Activated CD8-positive, alpha-beta memory T cell treated with anti-CD3 and anti-CD28 coated beads, Interleukin-2, amount 50 U/mL, for 48 hours (primary cell): ENCODE data around the gene PXN.
"Not testable (repeated sequence)": the region's sequence is repeated elsewhere in the genome, so short reads cannot be mapped to it uniquely, and the experiment has no call there.

Source experiments
- DNase-seq: peaks from one replicate; pipeline ENCODE4 v3.0.0-alpha.2; 2020

The PXN gene

GRCh38 chr12:120239776-120240494, 25.6 kb downstream of the PXN start:
- DNase-seq: no peak

GRCh38 chr12:120238839-120239445, 26.6 kb downstream of the PXN start:
- DNase-seq: no peak

- no peak for DNase-seq
Observed at GRCh38 chr12:120238217-120238616, 27.3 kb downstream of the PXN start.

GRCh38 chr12:120237360-120238171, 28.0 kb downstream of the PXN start:
- DNase-seq: no peak

- not testable (repeated sequence) for DNase-seq
Observed at GRCh38 chr12:120236809-120237208, 28.7 kb downstream of the PXN start.

- DNase-seq: no peak
Observed at GRCh38 chr12:120235369-120236323, 29.9 kb downstream of the PXN start.

- DNase-seq: no peak
Observed at GRCh38 chr12:120234643-120235368, 30.7 kb downstream of the PXN start.

GRCh38 chr12:120231316-120232011, 34.1 kb downstream of the PXN start:
- DNase-seq: peak; percentile 84

- no peak for DNase-seq
Observed at GRCh38 chr12:120230974-120231315, 34.6 kb downstream of the PXN start.

GRCh38 chr12:120230326-120230973, 35.1 kb downstream of the PXN start:
- no peak for DNase-seq

- no peak for DNase-seq
Observed at GRCh38 chr12:120229487-120230325, 35.8 kb downstream of the PXN start.

GRCh38 chr12:120229071-120229486, 36.5 kb downstream of the PXN start:
- no peak for DNase-seq

GRCh38 chr12:120228291-120229070, 37.0 kb downstream of the PXN start:
- DNase-seq: peak; percentile 92

GRCh38 chr12:120228041-120228290, 37.6 kb downstream of the PXN start:
- DNase-seq: no peak

- no peak for DNase-seq
Observed at GRCh38 chr12:120227233-120228040, 38.1 kb downstream of the PXN start.

GRCh38 chr12:120225852-120226640, 39.5 kb downstream of the PXN start:
- no peak for DNase-seq

- DNase-seq: no peak
Observed at GRCh38 chr12:120225200-120225558, 40.4 kb downstream of the PXN start.
